Measurements from ENCODE around the gene RACGAP1. TPM values are rescaled to one million over a fixed set of nuclear protein-coding genes. Genes with fewer than 3 reads are reported as not detected.
A peak's percentile ranks its signal among the peaks of the same experiment; 100 is the strongest.

Gene RACGAP1
- polyA plus RNA-seq, 4 donors, result 3.5 to 25.9 (median 14.4) TPM

GRCh38 chr12:50017641-50018040, 7.7 kb downstream of the RACGAP1 start:
- WGBS, 3 donors, result 72 to 90% (median 81%) methylated on average over 6 of the region's 6 CpGs
- Histone ChIP-seq H3K36me3 (ENCODE audit: control insufficient read depth in 3 of 3, insufficient read depth in 2 of 3, low read depth in 1 of 3, low read length in 3 of 3) (peaks cover 0 to 12% (median 0%) of the 10 kb centered on the region in 3 donors), H3K27ac (ENCODE audit: low read depth in 1 of 3, low read length in 2 of 3) (peak overlapping the region in 2 of 3 donors; percentile 29 to 79), H3K9me3 (ENCODE audit: control insufficient read depth in 2 of 2, insufficient read depth in 1 of 2, low read depth in 1 of 2, low read length in 1 of 2) (no peaks in the 10 kb centered on the region), H3K4me3 (ENCODE audit: low read depth in 1 of 3, low read length in 3 of 3) (no peak overlapping the region), H3K4me1 (ENCODE audit: control insufficient read depth in 3 of 3, insufficient read depth in 2 of 3, low read depth in 1 of 3, low read length in 2 of 3) (peaks cover 0 to 9% (median 0%) of the 10 kb centered on the region in 3 donors), H3K27me3 (ENCODE audit: control insufficient read depth in 3 of 3, insufficient read depth in 3 of 3, low read length in 3 of 3) (no peaks in the 10 kb centered on the region)
- DNase-seq (no peak), FAIRE-seq (no peak)

- DNase-seq (peak; percentile 17 to 54), FAIRE-seq (no peak)
- no peak overlapping the region for H3K4me3 ChIP-seq (ENCODE audit: low read depth in 1 of 3, low read length in 3 of 3)
- no peaks in the 10 kb centered on the region for H3K27me3 ChIP-seq (ENCODE audit: control insufficient read depth in 3 of 3, insufficient read depth in 3 of 3, low read length in 3 of 3)
- H3K27ac ChIP-seq (ENCODE audit: low read depth in 1 of 3, low read length in 2 of 3), result peak overlapping the region in 2 of 3 donors; percentile 29 to 77
- peaks cover 0 to 15% (median 0%) of the 10 kb centered on the region in 3 donors for H3K36me3 ChIP-seq (ENCODE audit: control insufficient read depth in 3 of 3, insufficient read depth in 2 of 3, low read depth in 1 of 3, low read length in 3 of 3)
- no peaks in the 10 kb centered on the region for H3K9me3 ChIP-seq (ENCODE audit: control insufficient read depth in 2 of 2, insufficient read depth in 1 of 2, low read depth in 1 of 2, low read length in 1 of 2)
- H3K4me1 ChIP-seq (ENCODE audit: control insufficient read depth in 3 of 3, insufficient read depth in 2 of 3, low read depth in 1 of 3, low read length in 2 of 3), result peaks cover 0 to 9% (median 0%) of the 10 kb centered on the region in 3 donors
- WGBS, 3 donors, result 53 to 69% (median 68%) methylated on average over 10 of the region's 10 CpGs
These were observed 8.5 kb downstream of the RACGAP1 start for GRCh38 chr12:50016501-50017475.

GRCh38 chr12:50014342-50014741, 11.0 kb downstream of the RACGAP1 start:
- Histone ChIP-seq H3K9me3 (ENCODE audit: control insufficient read depth in 2 of 2, insufficient read depth in 1 of 2, low read depth in 1 of 2, low read length in 1 of 2) (no peaks in the 10 kb centered on the region), H3K36me3 (ENCODE audit: control insufficient read depth in 3 of 3, insufficient read depth in 2 of 3, low read depth in 1 of 3, low read length in 3 of 3) (peaks cover 0 to 17% (median 0%) of the 10 kb centered on the region in 3 donors), H3K27ac (ENCODE audit: low read depth in 1 of 3, low read length in 2 of 3) (no peak overlapping the region), H3K27me3 (ENCODE audit: control insufficient read depth in 3 of 3, insufficient read depth in 3 of 3, low read length in 3 of 3) (no peaks in the 10 kb centered on the region), H3K4me3 (ENCODE audit: low read depth in 1 of 3, low read length in 3 of 3) (no peak overlapping the region), H3K4me1 (ENCODE audit: control insufficient read depth in 3 of 3, insufficient read depth in 2 of 3, low read depth in 1 of 3, low read length in 2 of 3) (peaks cover 0 to 9% (median 0%) of the 10 kb centered on the region in 3 donors)
- 92 to 96% (median 95%) methylated on average over 3 of the region's 3 CpGs for whole genome bisulfite sequencing, 3 donors
- FAIRE-seq, result no peak
- DNase-seq, result no peak

GRCh38 chr12:50013361-50014147, 11.7 kb downstream of the RACGAP1 start:
- no peaks in the 10 kb centered on the region for H3K9me3 ChIP-seq (ENCODE audit: control insufficient read depth in 2 of 2, insufficient read depth in 1 of 2, low read depth in 1 of 2, low read length in 1 of 2)
- peaks cover 0 to 17% (median 0%) of the 10 kb centered on the region in 3 donors for H3K36me3 ChIP-seq (ENCODE audit: control insufficient read depth in 3 of 3, insufficient read depth in 2 of 3, low read depth in 1 of 3, low read length in 3 of 3)
- peaks cover 0 to 9% (median 0%) of the 10 kb centered on the region in 3 donors for H3K4me1 ChIP-seq (ENCODE audit: control insufficient read depth in 3 of 3, insufficient read depth in 2 of 3, low read depth in 1 of 3, low read length in 2 of 3)
- no peak for FAIRE-seq
- no peak overlapping the region for H3K4me3 ChIP-seq (ENCODE audit: low read depth in 1 of 3, low read length in 3 of 3)
- 83 to 88% (median 88%) methylated on average over 2 of the region's 2 CpGs for WGBS, 3 donors
- DNase-seq, result no peak
- H3K27ac ChIP-seq (ENCODE audit: low read depth in 1 of 3, low read length in 2 of 3), result no peak overlapping the region
- H3K27me3 ChIP-seq (ENCODE audit: control insufficient read depth in 3 of 3, insufficient read depth in 3 of 3, low read length in 3 of 3), result no peaks in the 10 kb centered on the region

GRCh38 chr12:50006754-50007442, 18.4 kb downstream of the RACGAP1 start:
- no peak for DNase-seq

GRCh38 chr12:50006280-50006679, 19.0 kb downstream of the RACGAP1 start:
- Histone ChIP-seq H3K27me3 (ENCODE audit: control insufficient read depth in 3 of 3, insufficient read depth in 3 of 3, low read length in 3 of 3) (no peaks in the 10 kb centered on the region), H3K9me3 (ENCODE audit: control insufficient read depth in 2 of 2, insufficient read depth in 1 of 2, low read depth in 1 of 2, low read length in 1 of 2) (no peaks in the 10 kb centered on the region), H3K4me1 (ENCODE audit: control insufficient read depth in 3 of 3, insufficient read depth in 2 of 3, low read depth in 1 of 3, low read length in 2 of 3) (no peaks in the 10 kb centered on the region), H3K36me3 (ENCODE audit: control insufficient read depth in 3 of 3, insufficient read depth in 2 of 3, low read depth in 1 of 3, low read length in 3 of 3) (peaks cover 0 to 9% (median 4%) of the 10 kb centered on the region in 3 donors), H3K4me3 (ENCODE audit: low read depth in 1 of 3, low read length in 3 of 3) (no peak overlapping the region), H3K27ac (ENCODE audit: low read depth in 1 of 3, low read length in 2 of 3) (no peak overlapping the region)
- no peak for FAIRE-seq
- WGBS, 3 donors, result 90 to 98% (median 95%) methylated on average over 7 of the region's 7 CpGs
- DNase-seq, result no peak

More at GRCh38 chr12:50006754-50007442, 18.4 kb downstream of the RACGAP1 start:
- Histone ChIP-seq H3K27ac (ENCODE audit: low read depth in 1 of 3, low read length in 2 of 3) (no peak overlapping the region), H3K4me1 (ENCODE audit: control insufficient read depth in 3 of 3, insufficient read depth in 2 of 3, low read depth in 1 of 3, low read length in 2 of 3) (no peaks in the 10 kb centered on the region), H3K27me3 (ENCODE audit: control insufficient read depth in 3 of 3, insufficient read depth in 3 of 3, low read length in 3 of 3) (no peaks in the 10 kb centered on the region), H3K36me3 (ENCODE audit: control insufficient read depth in 3 of 3, insufficient read depth in 2 of 3, low read depth in 1 of 3, low read length in 3 of 3) (peaks cover 0 to 7% (median 4%) of the 10 kb centered on the region in 3 donors), H3K9me3 (ENCODE audit: control insufficient read depth in 2 of 2, insufficient read depth in 1 of 2, low read depth in 1 of 2, low read length in 1 of 2) (no peaks in the 10 kb centered on the region), H3K4me3 (ENCODE audit: low read depth in 1 of 3, low read length in 3 of 3) (no peak overlapping the region)
- 77 to 86% (median 86%) methylated on average over 1 of the region's 1 CpG for WGBS, 3 donors
- FAIRE-seq, result no peak

GRCh38 chr12:50005175-50005574, 20.1 kb downstream of the RACGAP1 start:
- Histone ChIP-seq H3K4me1 (ENCODE audit: control insufficient read depth in 3 of 3, insufficient read depth in 2 of 3, low read depth in 1 of 3, low read length in 2 of 3) (no peaks in the 10 kb centered on the region), H3K4me3 (ENCODE audit: low read depth in 1 of 3, low read length in 3 of 3) (no peak overlapping the region), H3K9me3 (ENCODE audit: control insufficient read depth in 2 of 2, insufficient read depth in 1 of 2, low read depth in 1 of 2, low read length in 1 of 2) (no peaks in the 10 kb centered on the region), H3K27me3 (ENCODE audit: control insufficient read depth in 3 of 3, insufficient read depth in 3 of 3, low read length in 3 of 3) (no peaks in the 10 kb centered on the region), H3K36me3 (ENCODE audit: control insufficient read depth in 3 of 3, insufficient read depth in 2 of 3, low read depth in 1 of 3, low read length in 3 of 3) (peaks cover 0 to 16% (median 4%) of the 10 kb centered on the region in 3 donors), H3K27ac (ENCODE audit: low read depth in 1 of 3, low read length in 2 of 3) (no peak overlapping the region)
- FAIRE-seq (no peak), DNase-seq (no peak)
- WGBS, 3 donors, result 77 to 98% (median 97%) methylated on average over 3 of the region's 3 CpGs

GRCh38 chr12:50004696-50005095, 20.6 kb downstream of the RACGAP1 start:
- Histone ChIP-seq H3K9me3 (ENCODE audit: control insufficient read depth in 2 of 2, insufficient read depth in 1 of 2, low read depth in 1 of 2, low read length in 1 of 2) (no peaks in the 10 kb centered on the region), H3K27me3 (ENCODE audit: control insufficient read depth in 3 of 3, insufficient read depth in 3 of 3, low read length in 3 of 3) (no peaks in the 10 kb centered on the region), H3K4me3 (ENCODE audit: low read depth in 1 of 3, low read length in 3 of 3) (no peak overlapping the region), H3K27ac (ENCODE audit: low read depth in 1 of 3, low read length in 2 of 3) (no peak overlapping the region), H3K36me3 (ENCODE audit: control insufficient read depth in 3 of 3, insufficient read depth in 2 of 3, low read depth in 1 of 3, low read length in 3 of 3) (peaks cover 0 to 18% (median 4%) of the 10 kb centered on the region in 3 donors), H3K4me1 (ENCODE audit: control insufficient read depth in 3 of 3, insufficient read depth in 2 of 3, low read depth in 1 of 3, low read length in 2 of 3) (no peaks in the 10 kb centered on the region)
- FAIRE-seq (no peak), DNase-seq (no peak)

Measured in small intestine (tissue), 7 donors.